ENCODE data around the gene ENTPD1. TPM values are rescaled to one million over a fixed set of nuclear protein-coding genes. Genes with fewer than 3 reads are reported as not detected.
A peak's percentile ranks its signal among the peaks of the same experiment; 100 is the strongest.

The ENTPD1 gene
- total RNA-seq, 1 experiment from 2014 or later: 0.11 TPM

DNA sequence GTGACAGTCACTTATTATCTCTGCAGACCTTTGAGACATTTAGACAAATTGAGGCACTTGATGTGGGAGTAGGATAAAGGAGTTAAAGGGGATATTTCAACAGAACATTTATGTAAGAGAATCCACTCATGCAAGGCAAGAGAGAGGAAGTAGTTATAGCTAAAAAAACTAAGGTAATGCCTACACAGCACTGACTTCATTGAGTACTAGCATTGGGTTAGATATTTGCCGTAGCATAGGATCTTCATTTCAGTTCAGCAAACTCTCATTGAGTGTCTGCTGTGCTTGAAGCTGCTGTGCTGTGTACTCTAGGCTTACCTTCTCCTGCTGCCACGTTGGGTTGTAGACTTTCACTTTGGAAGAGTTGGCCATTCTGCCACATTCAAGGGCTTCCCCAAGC is 10.5 kb upstream of the ENTPD1 start:
- Histone ChIP-seq H3K4me2 (ENCODE audit: low read depth, low read length, poor library complexity, severe bottlenecking) (no peak overlapping the region), H3K9me2 (replicated peaks; ENCODE audit: insufficient read depth, low read length) (no peaks in the 10 kb centered on the region), H4K20me1 (ENCODE audit: insufficient read depth, low read depth, low read length) (no peaks in the 10 kb centered on the region), H3K9ac (ENCODE audit: low read length) (no peak overlapping the region), H3K79me2 (ENCODE audit: low read length) (no peaks in the 10 kb centered on the region), H3K4me3 (ENCODE audit: low read length) (no peak overlapping the region), H3K27me3 (ENCODE audit: low read length) (no peaks in the 10 kb centered on the region), H3K4me1 (ENCODE audit: low read length) (no peaks in the 10 kb centered on the region), H3K36me3 (ENCODE audit: insufficient read depth, low read length) (no peaks in the 10 kb centered on the region), H2AFZ (ENCODE audit: low read length) (no peak overlapping the region), H3K27ac (ENCODE audit: low read length) (no peak overlapping the region), H3K9me3 (ENCODE audit: low read length) (no peaks in the 10 kb centered on the region)
- no peak for DNase-seq

DNA sequence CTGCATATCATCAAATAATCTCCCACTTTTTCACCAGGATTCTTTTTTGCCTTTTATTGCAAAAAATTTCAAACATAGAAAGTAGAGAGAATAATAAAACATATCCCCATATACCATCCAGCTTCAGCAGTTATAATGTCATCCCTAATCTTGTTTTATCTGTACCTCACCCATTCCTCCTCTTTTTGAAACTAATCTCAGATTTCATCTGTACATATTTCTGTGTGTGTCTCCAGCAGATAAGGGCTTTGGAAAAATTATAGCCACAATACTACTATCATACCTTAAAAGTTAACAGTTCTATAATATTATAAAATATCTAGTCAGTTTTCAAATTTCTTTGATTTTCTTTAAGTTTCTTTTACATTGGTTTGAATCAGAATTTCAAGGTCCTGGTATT is 7.6 kb upstream of the ENTPD1 start:
- Histone ChIP-seq H3K36me3 (ENCODE audit: insufficient read depth, low read length) (no peaks in the 10 kb centered on the region), H2AFZ (ENCODE audit: low read length) (no peak overlapping the region), H3K79me2 (ENCODE audit: low read length) (no peaks in the 10 kb centered on the region), H3K4me3 (ENCODE audit: low read length) (no peak overlapping the region), H3K27me3 (ENCODE audit: low read length) (no peaks in the 10 kb centered on the region), H3K27ac (ENCODE audit: low read length) (no peak overlapping the region), H3K9ac (ENCODE audit: low read length) (no peak overlapping the region), H4K20me1 (ENCODE audit: insufficient read depth, low read depth, low read length) (no peaks in the 10 kb centered on the region), H3K9me3 (ENCODE audit: low read length) (no peaks in the 10 kb centered on the region), H3K4me2 (ENCODE audit: low read depth, low read length, poor library complexity, severe bottlenecking) (no peak overlapping the region), H3K4me1 (ENCODE audit: low read length) (no peaks in the 10 kb centered on the region), H3K9me2 (replicated peaks; ENCODE audit: insufficient read depth, low read length) (no peaks in the 10 kb centered on the region)
- no peak for DNase-seq

DNA sequence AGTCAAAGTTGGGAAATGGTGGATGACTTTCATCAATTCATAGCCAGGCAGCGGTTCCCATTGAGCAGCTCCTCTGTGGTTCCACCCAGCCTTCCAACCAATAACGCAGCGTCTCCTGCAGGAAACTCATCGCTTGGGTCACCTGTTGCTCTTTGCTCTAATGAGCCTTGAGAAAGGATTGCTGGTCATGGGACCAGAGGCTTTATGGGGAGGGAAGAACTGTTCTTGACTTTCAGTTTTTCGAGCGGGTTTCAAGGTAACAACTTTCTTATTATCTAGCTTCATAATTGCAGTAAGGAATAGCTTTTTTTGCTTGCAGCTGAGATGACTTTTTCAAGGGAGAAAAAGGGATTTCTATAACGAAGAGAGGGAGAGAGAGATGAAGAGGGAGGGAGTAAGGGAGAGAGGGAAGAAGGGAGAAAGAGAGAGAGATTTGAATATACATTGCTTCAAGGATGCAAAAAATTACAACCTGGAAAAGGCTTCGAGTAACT is 405 bp upstream of the ENTPD1 start:
- no peak overlapping the region for H3K27ac ChIP-seq (ENCODE audit: low read length)
- peaks cover 31% of the 10 kb centered on the region for H3K4me1 ChIP-seq (ENCODE audit: low read length)
- no peak overlapping the region for H2AFZ ChIP-seq (ENCODE audit: low read length)
- H4K20me1 ChIP-seq (ENCODE audit: insufficient read depth, low read depth, low read length): no peaks in the 10 kb centered on the region
- H3K36me3 ChIP-seq (ENCODE audit: insufficient read depth, low read length): no peaks in the 10 kb centered on the region
- no peaks in the 10 kb centered on the region for H3K9me3 ChIP-seq (ENCODE audit: low read length)
- no peak overlapping the region for H3K4me2 ChIP-seq (ENCODE audit: low read depth, low read length, poor library complexity, severe bottlenecking)
- H3K9me2 ChIP-seq (replicated peaks; ENCODE audit: insufficient read depth, low read length): no peaks in the 10 kb centered on the region
- no peaks in the 10 kb centered on the region for H3K79me2 ChIP-seq (ENCODE audit: low read length)
- no peak for DNase-seq
- no peaks in the 10 kb centered on the region for H3K27me3 ChIP-seq (ENCODE audit: low read length)
- no peak overlapping the region for H3K9ac ChIP-seq (ENCODE audit: low read length)
- no peak overlapping the region for H3K4me3 ChIP-seq (ENCODE audit: low read length)

DNA sequence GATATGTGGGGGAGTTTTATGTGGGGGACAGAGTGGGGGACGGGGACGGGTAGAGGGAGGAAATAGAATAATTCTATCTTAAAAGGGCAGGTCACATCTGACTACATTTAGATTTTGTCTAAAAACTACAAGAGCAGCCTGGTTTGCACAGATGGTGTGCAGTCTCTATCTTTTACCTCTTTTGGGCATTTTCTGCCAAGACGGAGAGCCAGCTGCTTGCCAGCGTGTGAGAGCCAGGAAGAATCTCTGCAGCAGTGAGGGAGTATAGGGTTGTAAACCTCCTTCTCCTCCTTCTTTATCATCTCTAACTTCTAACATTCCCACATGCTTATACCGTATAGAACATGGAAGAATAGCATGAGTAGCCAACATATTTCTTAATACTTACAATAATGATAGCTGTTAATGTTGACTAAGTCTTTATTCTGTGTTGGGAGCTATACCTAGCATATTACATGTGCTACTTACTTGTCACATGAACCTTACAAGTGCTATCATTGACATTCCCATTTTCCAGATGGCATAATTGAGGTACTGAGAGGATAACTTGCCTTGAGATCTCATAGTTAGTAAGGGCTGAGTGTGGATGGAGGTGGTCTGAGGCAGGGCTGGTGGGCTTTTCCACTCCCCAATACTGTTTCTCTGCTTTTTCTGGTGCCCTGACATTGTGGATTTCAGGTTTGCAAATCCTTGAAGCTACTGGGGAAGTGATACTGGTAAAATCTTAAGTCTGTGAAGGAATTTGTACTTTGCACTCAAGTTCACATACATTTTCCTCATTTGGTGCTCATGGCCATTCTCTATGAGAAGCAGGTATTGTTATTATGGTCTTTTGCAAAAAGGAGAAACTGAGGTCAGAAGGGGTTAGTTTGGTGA is 1.1 kb downstream of the ENTPD1 start:
- peaks cover 31% of the 10 kb centered on the region for H3K4me1 ChIP-seq (ENCODE audit: low read length)
- no peak overlapping the region for H3K4me3 ChIP-seq (ENCODE audit: low read length)
- DNase-seq: no peak
- no peaks in the 10 kb centered on the region for H3K9me2 ChIP-seq (replicated peaks; ENCODE audit: insufficient read depth, low read length)
- no peak overlapping the region for H3K27ac ChIP-seq (ENCODE audit: low read length)
- no peaks in the 10 kb centered on the region for H3K79me2 ChIP-seq (ENCODE audit: low read length)
- H3K9me3 ChIP-seq (ENCODE audit: low read length): no peaks in the 10 kb centered on the region
- H3K9ac ChIP-seq (ENCODE audit: low read length): no peak overlapping the region
- H3K36me3 ChIP-seq (ENCODE audit: insufficient read depth, low read length): no peaks in the 10 kb centered on the region
- H3K4me2 ChIP-seq (ENCODE audit: low read depth, low read length, poor library complexity, severe bottlenecking): peak overlapping the region; percentile 31
- no peak overlapping the region for H2AFZ ChIP-seq (ENCODE audit: low read length)
- H3K27me3 ChIP-seq (ENCODE audit: low read length): no peaks in the 10 kb centered on the region
- no peaks in the 10 kb centered on the region for H4K20me1 ChIP-seq (ENCODE audit: insufficient read depth, low read depth, low read length)

DNA sequence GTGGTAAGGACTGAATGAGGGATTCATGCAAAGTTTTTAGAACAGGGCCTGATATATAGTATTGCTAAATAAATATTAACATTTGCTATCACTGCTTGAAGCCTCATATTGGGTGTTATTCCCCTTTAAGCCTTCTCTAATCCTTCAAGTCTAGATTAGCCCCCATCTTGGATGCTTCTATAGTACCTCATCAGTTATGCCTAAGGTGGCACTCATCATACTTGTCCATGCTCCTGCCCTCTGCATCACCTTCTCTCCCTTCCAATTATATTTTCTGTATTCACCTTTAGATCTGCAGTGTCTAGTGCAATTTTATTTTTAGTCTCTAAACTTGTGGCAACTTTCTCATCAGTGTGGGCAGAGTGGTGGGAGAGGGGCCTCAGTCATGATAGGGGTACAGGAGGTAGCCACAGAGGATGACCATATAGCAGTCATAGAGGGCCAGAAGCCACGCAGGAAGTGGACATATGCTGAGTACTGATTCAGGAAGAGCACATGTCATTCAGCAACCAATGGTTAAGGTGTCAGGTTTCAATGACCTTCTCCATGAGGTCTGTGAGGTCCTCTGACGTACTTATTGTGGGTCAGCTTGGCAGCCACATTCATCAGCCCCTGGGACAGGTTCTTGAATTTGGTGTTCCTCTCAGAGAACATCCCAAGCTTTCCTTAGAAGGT is 2.5 kb downstream of the ENTPD1 start:
- peak overlapping the region; percentile 42; the same call in 1 of the 2 replicates for H2AFZ ChIP-seq (ENCODE audit: low read length)
- no peak overlapping the region for H3K9ac ChIP-seq (ENCODE audit: low read length)
- no peaks in the 10 kb centered on the region for H3K27me3 ChIP-seq (ENCODE audit: low read length)
- H4K20me1 ChIP-seq (ENCODE audit: insufficient read depth, low read depth, low read length): no peaks in the 10 kb centered on the region
- no peak overlapping the region for H3K4me3 ChIP-seq (ENCODE audit: low read length)
- H3K36me3 ChIP-seq (ENCODE audit: insufficient read depth, low read length): no peaks in the 10 kb centered on the region
- H3K4me1 ChIP-seq (ENCODE audit: low read length): peaks cover 31% of the 10 kb centered on the region
- H3K4me2 ChIP-seq (ENCODE audit: low read depth, low read length, poor library complexity, severe bottlenecking): peak overlapping the region; percentile 42
- no peaks in the 10 kb centered on the region for H3K9me2 ChIP-seq (replicated peaks; ENCODE audit: insufficient read depth, low read length)
- no peaks in the 10 kb centered on the region for H3K79me2 ChIP-seq (ENCODE audit: low read length)
- peak; percentile 45 for DNase-seq
- H3K9me3 ChIP-seq (ENCODE audit: low read length): no peaks in the 10 kb centered on the region
- peak overlapping the region; percentile 73 for H3K27ac ChIP-seq (ENCODE audit: low read length)

DNA sequence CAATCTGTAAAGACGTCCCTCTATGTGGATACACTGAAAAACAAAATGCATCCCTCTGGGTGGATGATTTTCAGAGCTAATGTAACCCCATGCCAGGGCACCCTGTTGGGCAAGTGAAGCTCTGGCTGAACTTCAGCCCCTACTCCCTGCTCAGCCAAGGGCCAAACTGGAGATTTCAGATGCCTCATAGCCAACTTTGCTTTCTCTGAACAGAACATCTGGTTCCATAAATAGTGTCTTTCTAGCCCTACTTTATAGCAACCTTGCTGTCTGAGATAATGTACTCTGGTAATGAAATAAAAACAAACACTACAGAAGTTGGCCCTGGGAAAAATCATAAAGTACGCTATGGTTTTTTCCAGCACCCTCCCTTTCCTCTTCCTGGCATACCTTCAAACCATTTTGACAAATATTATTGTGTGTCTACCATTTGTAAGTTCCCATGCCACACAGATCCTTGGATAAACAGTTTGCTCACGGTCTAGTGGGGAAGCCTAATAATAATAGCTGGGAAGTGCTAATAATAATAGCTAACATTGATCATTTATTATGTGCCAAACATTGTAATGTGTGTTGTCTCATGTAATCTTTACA is 3.4 kb downstream of the ENTPD1 start:
- Histone ChIP-seq H3K9me2 (replicated peaks; ENCODE audit: insufficient read depth, low read length) (no peaks in the 10 kb centered on the region), H3K4me1 (ENCODE audit: low read length) (peaks cover 31% of the 10 kb centered on the region), H3K27me3 (ENCODE audit: low read length) (no peaks in the 10 kb centered on the region), H3K9ac (ENCODE audit: low read length) (no peak overlapping the region), H3K9me3 (ENCODE audit: low read length) (no peaks in the 10 kb centered on the region), H3K79me2 (ENCODE audit: low read length) (no peaks in the 10 kb centered on the region), H4K20me1 (ENCODE audit: insufficient read depth, low read depth, low read length) (no peaks in the 10 kb centered on the region), H3K4me2 (ENCODE audit: low read depth, low read length, poor library complexity, severe bottlenecking) (no peak overlapping the region), H3K36me3 (ENCODE audit: insufficient read depth, low read length) (no peaks in the 10 kb centered on the region), H3K27ac (ENCODE audit: low read length) (no peak overlapping the region), H2AFZ (ENCODE audit: low read length) (peak overlapping the region; percentile 42; the same call in 1 of the 2 replicates), H3K4me3 (ENCODE audit: low read length) (no peak overlapping the region)
- DNase-seq: no peak

DNA sequence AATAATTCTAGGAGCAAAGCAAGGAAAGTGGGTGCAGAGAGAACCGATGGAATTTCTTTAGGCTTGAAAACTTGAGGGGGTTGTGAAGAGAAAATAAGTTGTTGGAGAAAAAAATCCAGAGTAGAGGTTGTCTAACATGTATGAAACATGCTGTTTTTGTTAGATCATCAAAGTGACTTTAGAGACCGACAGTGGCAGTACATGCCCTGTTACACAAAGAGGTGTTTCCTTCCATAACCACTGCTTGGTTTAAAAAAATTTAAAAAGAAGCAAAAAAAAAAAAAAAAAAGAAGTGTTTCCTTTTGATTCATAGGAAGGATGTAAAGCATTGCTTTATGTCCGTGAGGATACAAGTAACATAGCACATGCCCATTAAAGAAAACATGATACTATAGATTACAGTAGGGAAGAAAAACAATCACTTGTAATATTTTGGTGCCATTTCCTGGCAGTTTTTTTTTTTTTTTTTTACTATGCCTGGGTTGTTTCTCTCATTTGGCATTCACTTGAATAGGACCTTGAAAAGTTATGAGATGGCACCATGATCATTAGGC is 6.1 kb downstream of the ENTPD1 start:
- Histone ChIP-seq H4K20me1 (ENCODE audit: insufficient read depth, low read depth, low read length) (no peaks in the 10 kb centered on the region), H3K4me2 (ENCODE audit: low read depth, low read length, poor library complexity, severe bottlenecking) (no peak overlapping the region), H3K9me3 (ENCODE audit: low read length) (no peaks in the 10 kb centered on the region), H3K27me3 (ENCODE audit: low read length) (no peaks in the 10 kb centered on the region), H2AFZ (ENCODE audit: low read length) (no peak overlapping the region), H3K27ac (ENCODE audit: low read length) (no peak overlapping the region), H3K9ac (ENCODE audit: low read length) (no peak overlapping the region), H3K4me3 (ENCODE audit: low read length) (no peak overlapping the region), H3K9me2 (replicated peaks; ENCODE audit: insufficient read depth, low read length) (no peaks in the 10 kb centered on the region), H3K4me1 (ENCODE audit: low read length) (peaks cover 18% of the 10 kb centered on the region), H3K36me3 (ENCODE audit: insufficient read depth, low read length) (no peaks in the 10 kb centered on the region), H3K79me2 (ENCODE audit: low read length) (no peaks in the 10 kb centered on the region)
- no peak for DNase-seq

Data from Karpas-422 (cell line).